Measurements from ENCODE around the gene PPP4R3B.

Gene PPP4R3B

GRCh38 chr2:55620123-55620779, 2.8 kb upstream of the PPP4R3B start:
- TF ChIP-seq CTCF (conservative IDR thresholded peaks at IDR 0.05; ENCODE audit: low read depth, low read length): peak; percentile 63
- peak; percentile 41 for DNase-seq (ENCODE audit: low read depth)
- no peak overlapping the region for H3K4me3 ChIP-seq (ENCODE audit: low read depth, low read length)

GRCh38 chr2:55618275-55619055, 1.0 kb upstream of the PPP4R3B start:
- H3K4me3 ChIP-seq (ENCODE audit: low read depth, low read length): peak overlapping the region; percentile 87
- DNase-seq (ENCODE audit: low read depth): peak; percentile 59
- peak; percentile 4 for TF ChIP-seq CTCF (conservative IDR thresholded peaks at IDR 0.05; ENCODE audit: low read depth, low read length)

- TF ChIP-seq CTCF (conservative IDR thresholded peaks at IDR 0.05; ENCODE audit: low read depth, low read length): no peak
- no peak for DNase-seq (ENCODE audit: low read depth)
- peak overlapping the region; percentile 87 for H3K4me3 ChIP-seq (ENCODE audit: low read depth, low read length)
These were observed 528 bp upstream of the PPP4R3B start for GRCh38 chr2:55618025-55618274.

GRCh38 chr2:55616551-55617174, 759 bp downstream of the PPP4R3B start:
- DNase-seq (ENCODE audit: low read depth): peak; percentile 88
- peak overlapping the region; percentile 95 for H3K4me3 ChIP-seq (ENCODE audit: low read depth, low read length)
- TF ChIP-seq CTCF (conservative IDR thresholded peaks at IDR 0.05; ENCODE audit: low read depth, low read length): peak; percentile 2

- no peak for DNase-seq (ENCODE audit: low read depth)
- no peak for TF ChIP-seq CTCF (conservative IDR thresholded peaks at IDR 0.05; ENCODE audit: low read depth, low read length)
- no peak overlapping the region for H3K4me3 ChIP-seq (ENCODE audit: low read depth, low read length)
These were observed 5.4 kb downstream of the PPP4R3B start for GRCh38 chr2:55611997-55612396.

- H3K4me3 ChIP-seq (ENCODE audit: low read depth, low read length): no peak overlapping the region
- no peak for TF ChIP-seq CTCF (conservative IDR thresholded peaks at IDR 0.05; ENCODE audit: low read depth, low read length)
- DNase-seq (ENCODE audit: low read depth): no peak
These were observed 6.3 kb downstream of the PPP4R3B start for GRCh38 chr2:55610954-55611743.
